Cardiac muscle cell (in vitro differentiated cells and primary cell): ENCODE data around the gene EXOSC6. TPM values are rescaled to one million over a fixed set of nuclear protein-coding genes. Genes with fewer than 3 reads are reported as not detected.
"Not testable (repeated sequence)": the region's sequence is repeated elsewhere in the genome, so short reads cannot be mapped to it uniquely, and the experiment has no call there.

Source experiments
- DNase-seq, 2 donors: peaks; one replicate each; pipeline versions ENCODE4 v3.0.0 to v3.0.0-alpha.2; 2010 to 2017; ENCODE audit warnings: low read depth in 1 of 2, low spot score in 1 of 2
- H3K27ac ChIP-seq: fragments of 200-600 bp; sonication (generic); 2 replicates; pipeline ENCODE4 v1.5.1; 2016
- H3K27me3 ChIP-seq: fragments of 200-600 bp; sonication (generic); 2 replicates; pipeline ENCODE4 v1.6.0; 2016; ENCODE audit warnings: control low read depth
- H3K36me3 ChIP-seq: fragments of 200-600 bp; sonication (generic); 2 replicates; pipeline ENCODE4 v1.5.1; 2016; ENCODE audit warnings: control low read depth
- H3K4me1 ChIP-seq: fragments of 200-600 bp; sonication (generic); 2 replicates; pipeline ENCODE4 v1.8.1; 2017; ENCODE audit warnings: low read depth, mild to moderate bottlenecking, mixed run types
- H3K4me3 ChIP-seq: fragments of 200-600 bp; sonication (generic); 2 replicates; pipeline ENCODE4 v1.5.1; 2016; ENCODE audit warnings: mild to moderate bottlenecking
- H3K9me3 ChIP-seq: fragments of 200-600 bp; sonication (generic); 2 replicates; pipeline ENCODE4 v1.5.1; 2017; ENCODE audit warnings: low read depth, mild to moderate bottlenecking, control low read depth
- CTCF ChIP-seq: IDR thresholded peaks from 2 replicates; pipeline ENCODE4 v1.5.1; 2012; ENCODE audit warnings: low read depth, mild to moderate bottlenecking, low read length
- polyA plus RNA-seq: library from polyadenylated mRNA; unstranded; fragments of >200 nt; fragmentation: Nextera tagmentation; extraction: Ambion mirVana; gene quantifications from 2 replicates; pipeline ENCODE4 v1.2.1, GENCODE V29; 2016
- total RNA-seq: library from RNA; depleted of rRNA; stranded (reverse); fragments of >200 nt; gene quantifications from 2 replicates; pipeline ENCODE4 v1.2.3, GENCODE V29; 2016

EXOSC6 gene
- total and polyA plus RNA-seq, 2 experiments from 2014 or later: 24.6 to 26.8 TPM

GRCh38 chr16:70290949-70291519, 39.3 kb upstream of the EXOSC6 start:
- H3K4me1 ChIP-seq: no peaks in the 10 kb centered on the region
- no peaks in the 10 kb centered on the region for H3K27me3 ChIP-seq
- TF ChIP-seq CTCF: no peak
- H3K4me3 ChIP-seq: no peak overlapping the region
- H3K27ac ChIP-seq: no peak overlapping the region
- no peaks in the 10 kb centered on the region for H3K36me3 ChIP-seq
- no peak for DNase-seq
- no peaks in the 10 kb centered on the region for H3K9me3 ChIP-seq

DNA sequence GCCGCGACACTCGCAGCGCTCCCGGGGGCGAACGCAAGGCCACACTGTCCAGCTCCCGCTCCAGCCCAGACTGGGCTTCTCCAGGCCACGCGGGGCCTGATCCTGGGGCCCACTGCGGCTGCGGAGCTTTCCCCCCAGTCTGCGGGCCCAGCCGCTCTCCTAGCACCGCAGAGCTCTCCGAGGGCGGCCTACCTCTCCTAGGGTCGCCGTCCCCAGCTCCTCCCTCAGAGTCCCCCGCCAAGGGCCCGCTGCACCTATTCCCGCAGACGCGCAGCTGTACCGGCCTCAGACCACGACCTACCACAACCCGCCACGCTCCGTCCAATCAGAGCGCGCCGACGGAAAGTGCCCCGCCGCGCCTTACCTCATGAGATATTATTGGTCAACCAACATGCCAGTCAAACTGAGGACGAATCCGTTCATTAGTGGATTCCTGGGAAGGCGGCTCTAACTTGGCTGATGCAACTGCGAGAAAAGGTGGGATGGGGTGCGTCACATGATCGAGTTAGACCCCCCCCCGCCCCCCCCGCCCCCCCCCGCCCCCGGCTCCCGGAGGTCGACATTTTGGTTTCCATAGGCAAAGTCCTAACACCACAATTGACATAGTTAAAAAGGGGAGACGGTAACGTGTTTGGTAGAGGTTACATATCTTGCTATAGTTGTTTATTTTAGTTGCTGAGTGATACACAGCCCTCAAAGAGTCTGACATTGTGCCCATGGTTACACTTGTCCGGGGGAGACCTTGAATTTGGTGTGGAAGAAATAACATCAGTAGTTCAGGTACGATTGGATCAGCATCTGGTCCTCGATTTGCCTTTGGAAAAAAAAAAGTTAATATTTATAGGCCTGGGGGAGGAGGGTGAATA, 37.7 kb upstream of the EXOSC6 start, which contains the start of gene AARS1:
TSS of gene AARS1 (minus strand) at position 278 of the 866 bp plus-strand sequence. CDS start 6,743 bp downstream, outside the sequence.
- TF ChIP-seq CTCF: no peak

GRCh38 chr16:70287304-70287971, 35.7 kb upstream of the EXOSC6 start:
- not testable (repeated sequence) for DNase-seq, H3K27ac ChIP-seq, H3K9me3 ChIP-seq, H3K4me1 ChIP-seq, H3K27me3 ChIP-seq, H3K4me3 ChIP-seq
- peaks cover 14% of the 10 kb centered on the region for H3K36me3 ChIP-seq

More for the DNA sequence above, 37.7 kb upstream of the EXOSC6 start, which contains the start of gene AARS1:
- peak within 1 kb of the TSS; percentile 88 for H3K27ac ChIP-seq
- peak within 1 kb of the TSS; percentile 39 for H3K4me3 ChIP-seq
- H3K27me3 ChIP-seq: no peaks in the 10 kb centered on the region
- no peaks in the 10 kb centered on the region for H3K4me1 ChIP-seq
- peaks cover 3% of the 10 kb centered on the region for H3K36me3 ChIP-seq
- no peaks in the 10 kb centered on the region for H3K9me3 ChIP-seq
- peak; percentile 99 to 100 for DNase-seq

GRCh38 chr16:70276392-70276791, 24.7 kb upstream of the EXOSC6 start:
- H3K27ac ChIP-seq: no peak overlapping the region
- no peaks in the 10 kb centered on the region for H3K9me3 ChIP-seq
- H3K4me3 ChIP-seq: no peak overlapping the region
- no peak for DNase-seq
- peaks cover 59% of the 10 kb centered on the region for H3K36me3 ChIP-seq
- H3K27me3 ChIP-seq: no peaks in the 10 kb centered on the region
- no peaks in the 10 kb centered on the region for H3K4me1 ChIP-seq
- TF ChIP-seq CTCF: no peak

GRCh38 chr16:70271696-70272095, 20.0 kb upstream of the EXOSC6 start:
- Histone ChIP-seq H3K27ac (no peak overlapping the region), H3K36me3 (peaks cover 63% of the 10 kb centered on the region), H3K4me3 (no peak overlapping the region), H3K4me1 (no peaks in the 10 kb centered on the region), H3K27me3 (no peaks in the 10 kb centered on the region), H3K9me3 (no peaks in the 10 kb centered on the region)
- no peak for TF ChIP-seq CTCF
- no peak for DNase-seq
